DND-41 (cell line): ENCODE measurements around the gene PALM3.
"Not testable (repeated sequence)": the region's sequence is repeated elsewhere in the genome, so short reads cannot be mapped to it uniquely, and the experiment has no call there.

ENCODE experiments used
- ATAC-seq: fragments of 200-7000 bp; cut with Tn5 transposase; 3 replicates; pipeline ENCODE4 v1.9.1; 2021; ENCODE audit warnings: low read depth; ENCODE audit not compliant: insufficient read depth
- DNase-seq: peaks from one replicate; pipeline ENCODE4 v3.0.0-alpha.2; 2020
- H2AFZ ChIP-seq: 2 replicates; pipeline ENCODE4 v1.6.0; 2012; ENCODE audit warnings: low read depth, low read length
- H3K27ac ChIP-seq: 2 replicates; pipeline ENCODE4 v1.5.1; 2012; ENCODE audit warnings: low read length, inconsistent platforms
- H3K27me3 ChIP-seq: fragments of 200-600 bp; sonication (generic); 2 replicates; pipeline ENCODE4 v1.6.0; 2012; ENCODE audit warnings: low read length, mild to moderate bottlenecking, inconsistent platforms; ENCODE audit not compliant: insufficient read depth, poor library complexity
- H3K36me3 ChIP-seq: 2 replicates; pipeline ENCODE4 v1.5.1; 2012; ENCODE audit warnings: low read length, inconsistent platforms; ENCODE audit not compliant: insufficient read depth
- H3K4me1 ChIP-seq: 2 replicates; pipeline ENCODE4 v1.5.1; 2012; ENCODE audit warnings: mild to moderate bottlenecking, low read length; ENCODE audit not compliant: insufficient read depth
- H3K4me2 ChIP-seq: 2 replicates; pipeline ENCODE4 v1.6.0; 2012; ENCODE audit warnings: mild to moderate bottlenecking, moderate library complexity, low read length, inconsistent platforms; ENCODE audit not compliant: insufficient read depth
- H3K4me3 ChIP-seq, 2 experiments: fragments of 200-600 bp in 1 of 2; shearing (Covaris generic) in 1 of 2; 2 replicates each; pipeline ENCODE4 v1.5.1; 2012 to 2016; ENCODE audit warnings: inconsistent platforms in 2 of 2, low read length in 2 of 2, mild to moderate bottlenecking in 2 of 2, low read depth in 1 of 2, moderate library complexity in 1 of 2
- H3K79me2 ChIP-seq: 2 replicates; pipeline ENCODE4 v1.6.0; 2012; ENCODE audit warnings: low read length, inconsistent platforms; ENCODE audit not compliant: insufficient read depth
- H3K9ac ChIP-seq: 2 replicates; pipeline ENCODE4 v1.6.0; 2012; ENCODE audit warnings: low read depth, mild to moderate bottlenecking, inconsistent platforms, low read length, moderate library complexity
- H3K9me3 ChIP-seq: 2 replicates; pipeline ENCODE4 v1.5.1; 2012; ENCODE audit warnings: low read length, moderate library complexity, mild to moderate bottlenecking, inconsistent platforms; ENCODE audit not compliant: insufficient read depth, severe bottlenecking
- H4K20me1 ChIP-seq: 2 replicates; pipeline ENCODE4 v1.6.0; 2012; ENCODE audit warnings: low read length; ENCODE audit not compliant: insufficient read depth
- EZH2 ChIP-seq: IDR thresholded peaks from 3 replicates; pipeline ENCODE4 v1.6.1; 2012; ENCODE audit warnings: borderline replicate concordance, low read depth, mild to moderate bottlenecking, moderate library complexity, low read length, inconsistent platforms; ENCODE audit not compliant: severe bottlenecking
- TF ChIP-seq, protein P1 (sequence below): IDR thresholded peaks from 2 replicates; pipeline ENCODE4 v1.5.1; 2012; ENCODE audit warnings: borderline replicate concordance, low read length, moderate library complexity, mild to moderate bottlenecking; ENCODE audit not compliant: poor library complexity, severe bottlenecking; ENCODE audit errors: extremely low read depth

Gene PALM3

DNA sequence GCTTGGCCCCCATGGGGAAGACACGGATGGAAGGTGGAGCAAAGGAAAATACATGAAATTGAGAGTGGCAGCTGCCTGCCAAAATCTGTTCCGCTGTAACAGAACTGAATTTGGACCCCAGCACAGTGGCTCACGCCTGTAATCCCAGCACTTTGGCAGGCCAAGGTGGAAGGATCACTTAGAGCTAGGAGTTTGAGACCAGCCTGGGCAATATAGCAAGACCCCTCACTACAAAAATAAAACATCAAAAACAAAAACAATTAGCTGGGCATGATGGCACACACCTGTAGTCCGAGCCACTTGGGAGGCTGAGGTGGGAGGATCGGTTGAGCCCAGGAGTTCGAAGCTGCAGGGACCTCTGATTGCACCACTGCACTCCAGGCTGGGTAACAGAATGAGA, 9.4 kb downstream of the PALM3 start:
- Histone ChIP-seq H3K9ac (no peak overlapping the region), H3K4me2 (no peak overlapping the region), H3K4me1 (no peaks in the 10 kb centered on the region), H2AFZ (no peak overlapping the region), H3K36me3 (peaks cover 23% of the 10 kb centered on the region), H3K9me3 (peaks cover 3% of the 10 kb centered on the region), H3K27ac (no peak overlapping the region), H3K27me3 (no peaks in the 10 kb centered on the region), H3K79me2 (no peaks in the 10 kb centered on the region), H4K20me1 (no peaks in the 10 kb centered on the region), H3K4me3 (no peak overlapping the region)
- ATAC-seq (no peak), DNase-seq (no peak)
- no peak for TF ChIP-seq EZH2
- TF ChIP-seq, protein P1, sequence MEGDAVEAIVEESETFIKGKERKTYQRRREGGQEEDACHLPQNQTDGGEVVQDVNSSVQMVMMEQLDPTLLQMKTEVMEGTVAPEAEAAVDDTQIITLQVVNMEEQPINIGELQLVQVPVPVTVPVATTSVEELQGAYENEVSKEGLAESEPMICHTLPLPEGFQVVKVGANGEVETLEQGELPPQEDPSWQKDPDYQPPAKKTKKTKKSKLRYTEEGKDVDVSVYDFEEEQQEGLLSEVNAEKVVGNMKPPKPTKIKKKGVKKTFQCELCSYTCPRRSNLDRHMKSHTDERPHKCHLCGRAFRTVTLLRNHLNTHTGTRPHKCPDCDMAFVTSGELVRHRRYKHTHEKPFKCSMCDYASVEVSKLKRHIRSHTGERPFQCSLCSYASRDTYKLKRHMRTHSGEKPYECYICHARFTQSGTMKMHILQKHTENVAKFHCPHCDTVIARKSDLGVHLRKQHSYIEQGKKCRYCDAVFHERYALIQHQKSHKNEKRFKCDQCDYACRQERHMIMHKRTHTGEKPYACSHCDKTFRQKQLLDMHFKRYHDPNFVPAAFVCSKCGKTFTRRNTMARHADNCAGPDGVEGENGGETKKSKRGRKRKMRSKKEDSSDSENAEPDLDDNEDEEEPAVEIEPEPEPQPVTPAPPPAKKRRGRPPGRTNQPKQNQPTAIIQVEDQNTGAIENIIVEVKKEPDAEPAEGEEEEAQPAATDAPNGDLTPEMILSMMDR, result no peak

DNA sequence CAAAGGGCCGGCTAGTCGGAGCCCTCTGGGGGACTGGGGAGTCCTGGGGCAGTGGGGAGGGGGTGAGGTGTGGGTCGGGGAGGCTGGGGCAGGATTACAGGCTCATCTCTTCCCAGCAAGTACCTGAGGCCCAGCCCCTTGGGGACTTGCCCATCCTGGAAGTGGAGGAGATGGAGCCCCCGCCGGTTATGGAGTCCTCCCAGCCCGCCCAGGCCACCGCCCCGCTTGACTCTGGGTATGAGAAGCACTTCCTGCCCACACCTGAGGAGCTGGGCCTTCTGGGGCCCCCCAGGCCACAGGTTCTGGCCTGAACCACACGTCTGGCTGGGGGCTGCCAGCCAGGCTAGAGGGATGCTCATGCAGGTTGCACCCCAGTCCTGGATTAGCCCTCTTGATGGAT, 9.9 kb downstream of the PALM3 start:
- Histone ChIP-seq H3K79me2 (no peaks in the 10 kb centered on the region), H2AFZ (no peak overlapping the region), H3K27ac (no peak overlapping the region), H3K4me2 (no peak overlapping the region), H3K36me3 (peaks cover 23% of the 10 kb centered on the region), H4K20me1 (no peaks in the 10 kb centered on the region), H3K9ac (no peak overlapping the region), H3K27me3 (no peaks in the 10 kb centered on the region), H3K9me3 (peaks cover 3% of the 10 kb centered on the region), H3K4me1 (no peaks in the 10 kb centered on the region), H3K4me3 (no peak overlapping the region)
- DNase-seq, result no peak
- ATAC-seq, result no peak
- TF ChIP-seq EZH2, result no peak
- TF ChIP-seq, protein P1, result no peak

DNA sequence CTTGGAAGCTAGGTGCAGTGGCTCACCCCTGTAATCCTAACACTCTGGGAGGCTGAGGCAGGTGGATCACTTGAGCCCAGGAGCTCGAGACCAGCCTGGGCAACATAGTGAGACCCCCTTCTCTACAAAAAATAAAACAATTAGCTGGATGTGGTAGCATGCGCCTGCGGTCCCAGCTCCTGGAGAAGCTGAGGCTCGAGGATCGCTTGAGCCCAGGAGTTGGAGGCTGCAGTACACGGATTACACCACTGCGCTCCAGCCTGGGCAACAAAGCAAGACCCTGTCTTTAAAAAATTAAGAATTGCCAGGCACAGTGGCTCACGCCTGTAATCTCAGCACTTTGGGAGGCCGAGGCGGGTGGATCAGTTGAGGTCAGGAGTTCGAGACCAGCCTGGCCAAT, 10.9 kb downstream of the PALM3 start:
- H3K4me1 ChIP-seq, H3K9ac ChIP-seq, H3K27me3 ChIP-seq, H3K4me3 ChIP-seq, H3K9me3 ChIP-seq, H3K27ac ChIP-seq, H4K20me1 ChIP-seq, H3K4me2 ChIP-seq, ATAC-seq, H3K79me2 ChIP-seq, H2AFZ ChIP-seq, DNase-seq: not testable (repeated sequence)
- H3K36me3 ChIP-seq, result peaks cover 30% of the 10 kb centered on the region

DNA sequence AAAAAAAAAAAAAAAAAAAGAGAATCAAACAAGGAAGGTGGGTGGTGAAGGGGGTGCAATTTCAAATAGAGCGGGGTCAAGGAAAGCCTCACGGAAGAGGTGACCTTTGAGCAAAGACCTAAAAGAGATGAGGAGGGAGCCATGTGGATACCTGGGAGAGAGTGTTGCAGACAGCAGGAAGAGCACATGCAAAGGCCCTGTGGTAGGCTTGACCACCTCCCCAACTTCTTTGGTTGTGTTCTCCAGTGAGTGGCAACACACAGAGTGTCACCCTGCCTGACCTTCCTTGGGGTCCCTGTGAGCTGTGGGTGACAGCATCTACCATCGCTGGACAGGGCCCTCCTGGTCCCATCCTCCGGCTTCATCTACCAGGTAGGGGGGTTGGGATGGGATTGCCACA, 11.4 kb downstream of the PALM3 start:
- H3K9ac ChIP-seq, result no peak overlapping the region
- H3K9me3 ChIP-seq, result peaks cover 3% of the 10 kb centered on the region
- H3K27me3 ChIP-seq, result no peaks in the 10 kb centered on the region
- DNase-seq, result no peak
- no peaks in the 10 kb centered on the region for H3K79me2 ChIP-seq
- peaks cover 32% of the 10 kb centered on the region for H3K36me3 ChIP-seq
- ATAC-seq, result no peak
- H3K4me3 ChIP-seq, result no peak overlapping the region
- no peaks in the 10 kb centered on the region for H3K4me1 ChIP-seq
- no peak overlapping the region for H2AFZ ChIP-seq
- H4K20me1 ChIP-seq, result no peaks in the 10 kb centered on the region
- H3K4me2 ChIP-seq, result no peak overlapping the region
- no peak for TF ChIP-seq EZH2
- TF ChIP-seq, protein P1, result no peak
- H3K27ac ChIP-seq, result no peak overlapping the region
